Stimulated activated CD8-positive, alpha-beta memory T cell treated with anti-CD3 and anti-CD28 coated beads, Interleukin-15, amount 100 ng/mL, for 4 hours (primary cell): ENCODE measurements around the gene DNAJC2.
"Not testable (repeated sequence)": the region's sequence is repeated elsewhere in the genome, so short reads cannot be mapped to it uniquely, and the experiment has no call there.

Experiments
- DNase-seq, 2 donors: peaks; one replicate each; pipeline ENCODE4 v3.0.0-alpha.2; 2020; ENCODE audit warnings: low read depth in 2 of 2

Gene DNAJC2

GRCh38 chr7:103264054-103264453 is 80.5 kb downstream of the DNAJC2 start:
- DNase-seq = not testable (repeated sequence)
